ENCODE results near the gene SCAANT1. TPM values are rescaled to one million over a fixed set of nuclear protein-coding genes. Genes with fewer than 3 reads are reported as not detected.

SCAANT1 gene
- total RNA-seq, 3 donors from 2014 or later (not counting 1 experiment from before 2014, with no cell fraction given): 3.6 to 8.0 TPM; not detected in 1

GRCh38 chr3:63954182-63954581 lies 42.0 kb upstream of the SCAANT1 start:
- Mint-ChIP-seq H3K27ac (peak overlapping the region; percentile 16 to 36), H3K36me3 (no peaks in the 10 kb centered on the region), H3K27me3 (ENCODE audit: low read depth in 2 of 2) (no peaks in the 10 kb centered on the region), H3K4me1 (peaks cover 30 to 33% of the 10 kb centered on the region in 2 donors), H3K9me3 (no peaks in the 10 kb centered on the region), H3K4me3 (no peak overlapping the region)
- no peak for TF ChIP-seq CTCF (IDR thresholded peaks at IDR 0.05)
- no peak for ATAC-seq
- Histone ChIP-seq H3K4me1 (ENCODE audit: control insufficient read depth, insufficient read depth, low read length) (no peaks in the 10 kb centered on the region), H3K9me3 (ENCODE audit: control insufficient read depth, insufficient read depth, low read length) (no peaks in the 10 kb centered on the region), H3K27ac (ENCODE audit: low read length) (no peak overlapping the region), H3K27me3 (ENCODE audit: control insufficient read depth, insufficient read depth, low read length) (no peaks in the 10 kb centered on the region), H3K4me3 (ENCODE audit: low read length) (no peak overlapping the region), H3K36me3 (ENCODE audit: control insufficient read depth, insufficient read depth, low read length) (peaks cover 3% of the 10 kb centered on the region)
- 95% methylated on average over 5 of the region's 5 CpGs for WGBS (ENCODE audit: insufficient coverage)
- intact Hi-C loops (cut with micrococcal nuclease): no loop called here
- DNase-seq: no peak

- peak overlapping the region; percentile 88 to 92 for H3K27ac Mint-ChIP-seq
- H3K9me3 ChIP-seq (ENCODE audit: control insufficient read depth, insufficient read depth, low read length): no peaks in the 10 kb centered on the region
- peaks cover 42 to 46% of the 10 kb centered on the region in 2 donors for H3K4me1 Mint-ChIP-seq
- H3K27me3 Mint-ChIP-seq (ENCODE audit: low read depth in 2 of 2): no peaks in the 10 kb centered on the region
- peak overlapping the region; percentile 32 for H3K4me3 Mint-ChIP-seq
- no peak for ATAC-seq
- 89% methylated on average over 2 of the region's 2 CpGs for WGBS (ENCODE audit: insufficient coverage)
- no peaks in the 10 kb centered on the region for H3K36me3 Mint-ChIP-seq
- peaks cover 7% of the 10 kb centered on the region for H3K4me1 ChIP-seq (ENCODE audit: control insufficient read depth, insufficient read depth, low read length)
- no peak for DNase-seq
- H3K27me3 ChIP-seq (ENCODE audit: control insufficient read depth, insufficient read depth, low read length): no peaks in the 10 kb centered on the region
- TF ChIP-seq CTCF (IDR thresholded peaks at IDR 0.05): no peak
- no peak overlapping the region for H3K4me3 ChIP-seq (ENCODE audit: low read length)
- intact Hi-C loops (cut with micrococcal nuclease): no loop called here
- H3K9me3 Mint-ChIP-seq: no peaks in the 10 kb centered on the region
- peaks cover 3% of the 10 kb centered on the region for H3K36me3 ChIP-seq (ENCODE audit: control insufficient read depth, insufficient read depth, low read length)
- peak overlapping the region; percentile 63 for H3K27ac ChIP-seq (ENCODE audit: low read length)
Observed at GRCh38 chr3:63952248-63952594, 40.0 kb upstream of the SCAANT1 start.

GRCh38 chr3:63951492-63952247 lies 39.5 kb upstream of the SCAANT1 start:
- no peaks in the 10 kb centered on the region for H3K9me3 Mint-ChIP-seq
- peak; percentile 72 to 79 (median 76) for ATAC-seq
- H3K27ac Mint-ChIP-seq: peak overlapping the region; percentile 88 to 92
- no CpG with 5 or more reads among the region's 1 CpG for WGBS (ENCODE audit: insufficient coverage)
- no peaks in the 10 kb centered on the region for H3K9me3 ChIP-seq (ENCODE audit: control insufficient read depth, insufficient read depth, low read length)
- H3K27me3 Mint-ChIP-seq (ENCODE audit: low read depth in 2 of 2): no peaks in the 10 kb centered on the region
- peak overlapping the region; percentile 74 for H3K4me3 Mint-ChIP-seq
- peaks cover 8% of the 10 kb centered on the region for H3K4me1 ChIP-seq (ENCODE audit: control insufficient read depth, insufficient read depth, low read length)
- intact Hi-C loops (cut with micrococcal nuclease): no loop called here
- no peaks in the 10 kb centered on the region for H3K27me3 ChIP-seq (ENCODE audit: control insufficient read depth, insufficient read depth, low read length)
- H3K4me3 ChIP-seq (ENCODE audit: low read length): no peak overlapping the region
- H3K36me3 ChIP-seq (ENCODE audit: control insufficient read depth, insufficient read depth, low read length): peaks cover 3% of the 10 kb centered on the region
- H3K36me3 Mint-ChIP-seq: no peaks in the 10 kb centered on the region
- H3K4me1 Mint-ChIP-seq: peaks cover 44 to 51% of the 10 kb centered on the region in 2 donors
- peak overlapping the region; percentile 63 for H3K27ac ChIP-seq (ENCODE audit: low read length)
- no peak for TF ChIP-seq CTCF (IDR thresholded peaks at IDR 0.05)
- no peak for DNase-seq

- Mint-ChIP-seq H3K27me3 (ENCODE audit: low read depth in 2 of 2) (no peaks in the 10 kb centered on the region), H3K4me1 (peaks cover 50 to 61% of the 10 kb centered on the region in 2 donors), H3K27ac (peak overlapping the region; percentile 88 to 92), H3K4me3 (peak overlapping the region; percentile 74), H3K9me3 (no peaks in the 10 kb centered on the region), H3K36me3 (no peaks in the 10 kb centered on the region)
- Histone ChIP-seq H3K4me1 (ENCODE audit: control insufficient read depth, insufficient read depth, low read length) (peaks cover 8% of the 10 kb centered on the region), H3K9me3 (ENCODE audit: control insufficient read depth, insufficient read depth, low read length) (no peaks in the 10 kb centered on the region), H3K4me3 (ENCODE audit: low read length) (no peak overlapping the region), H3K27ac (ENCODE audit: low read length) (peak overlapping the region; percentile 63), H3K27me3 (ENCODE audit: control insufficient read depth, insufficient read depth, low read length) (no peaks in the 10 kb centered on the region), H3K36me3 (ENCODE audit: control insufficient read depth, insufficient read depth, low read length) (peaks cover 3% of the 10 kb centered on the region)
- WGBS (ENCODE audit: insufficient coverage): 100% methylated on average over 1 of the region's 1 CpG
- DNase-seq: no peak
- TF ChIP-seq CTCF (IDR thresholded peaks at IDR 0.05): no peak
- no peak for ATAC-seq
- intact Hi-C loops (cut with micrococcal nuclease): no loop called here
Observed at GRCh38 chr3:63950698-63951097, 38.5 kb upstream of the SCAANT1 start.
